Body of pancreas (tissue), 4 donors: ENCODE results near the gene DIP2B.

ENCODE experiments used
- CTCF ChIP-seq, 7 experiments: fragments of 450-650 bp in 4 of 7; fragments of 200-600 bp in 3 of 7; sonication (generic) in 3 of 7; IDR thresholded peaks; one replicate each; pipeline ENCODE4 v1.5.1; 2016 to 2019; ENCODE audit warnings: antibody characterized with exemption in 7 of 7
- POLR2A ChIP-seq, 3 donors: fragments of 450-650 bp; IDR thresholded peaks; one replicate each; pipeline ENCODE4 v1.6.1; 2016; ENCODE audit warnings: antibody characterized with exemption in 3 of 3, mild to moderate bottlenecking in 2 of 3

DNA sequence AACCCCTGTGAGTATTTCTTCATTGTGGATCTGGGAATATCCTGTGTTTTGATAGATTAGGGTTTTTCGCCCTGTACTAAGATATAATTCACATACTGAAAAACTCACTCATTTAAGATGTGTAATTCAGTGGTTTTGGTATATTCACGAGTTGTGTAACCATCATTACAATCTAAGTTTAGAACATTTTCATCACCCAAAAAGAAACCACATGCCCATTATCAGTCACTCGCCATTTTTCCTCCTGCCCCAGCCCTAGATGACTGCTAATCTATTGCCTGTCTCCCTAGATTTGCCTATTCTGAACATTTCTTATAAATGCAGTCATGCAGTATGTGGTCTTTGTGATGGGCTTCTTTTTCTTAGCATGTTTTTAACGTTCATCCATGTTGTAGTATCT lies 191.2 kb downstream of the DIP2B start:
- no peak for TF ChIP-seq CTCF (IDR thresholded peaks at IDR 0.05)
- no peak for TF ChIP-seq POLR2A (IDR thresholded peaks at IDR 0.05)
